K562 (cell line): ENCODE results near the gene NDUFA6. TPM values are rescaled to one million over a fixed set of nuclear protein-coding genes. Genes with fewer than 3 reads are reported as not detected.

Experiments used
- ATAC-seq: fragments of 200-7000 bp; cut with Tn5 transposase; 3 replicates; pipeline ENCODE4 v1.9.1; 2020; ENCODE audit warnings: moderate library complexity
- BruUV-seq: library from RNA; stranded (reverse); fragments of 400-500 nt; replicated peaks from 2 replicates; lab custom pipeline; 2021; lab: Mats Ljungman, UMichigan
- CTCF ChIA-PET: fragments of 300-600 bp; formaldehyde crosslinking; extraction: SDS; loops from one replicate; lab custom pipeline; 2021; ENCODE audit warnings: low intra/inter-chr PET ratio; lab: Yijun Ruan, JAX
- POLR2A ChIA-PET: fragments of 300-600, 350-650 bp; sonication (Branson Sonifier 250); formaldehyde crosslinking; extraction: SDS; loops from one replicate; lab custom pipeline; 2021; ENCODE audit warnings: antibody characterized with exemption, inconsistent platforms; lab: Yijun Ruan, JAX
- DNase-seq, 4 experiments: peaks; one replicate each; pipeline versions ENCODE4 v3.0.0 to v3.0.0-alpha.2; 2011 to 2018; ENCODE audit warnings: low spot score in 3 of 4, mixed read lengths in 3 of 4; ENCODE audit errors: extremely low read depth in 1 of 4
- FAIRE-seq: peaks from 2 replicates; lab custom pipeline; 2011; peaks lifted over from hg19 to GRCh38; lab: Jason Lieb, UNC
- H2AFZ ChIP-seq: 2 replicates; pipeline ENCODE4 v1.6.0; 2011; ENCODE audit warnings: low read depth, low read length, control low read depth, inconsistent platforms
- H3K27ac ChIP-seq: fragments of 200-600 bp; 3 replicates; pipeline ENCODE4 v1.8.0; 2011; ENCODE audit warnings: low read depth, mild to moderate bottlenecking, control low read depth, inconsistent platforms, low read length, moderate library complexity, mixed read lengths; ENCODE audit errors: extremely low read depth
- H3K27me3 ChIP-seq, 2 experiments: fragments of 300-600 bp in 1 of 2; 2 replicates in 1 of 2; 3 replicates in 1 of 2; pipeline versions ENCODE4 v1.6.0 to v1.8.0; 2011; ENCODE audit warnings: inconsistent platforms in 2 of 2, low read length in 2 of 2, mild to moderate bottlenecking in 1 of 2, mixed read lengths in 1 of 2, moderate library complexity in 1 of 2; ENCODE audit not compliant: control insufficient read depth in 2 of 2, insufficient read depth in 2 of 2
- H3K36me3 ChIP-seq: fragments of 300-600 bp; 3 replicates; pipeline ENCODE4 v1.8.0; 2011; ENCODE audit warnings: mild to moderate bottlenecking, low read length, inconsistent platforms; ENCODE audit not compliant: control insufficient read depth, insufficient read depth
- H3K4me1 ChIP-seq, 2 experiments: fragments of 200-600 bp in 1 of 2; replicated peaks in 1 of 2; 2 replicates in 1 of 2; 3 replicates in 1 of 2; pipeline versions ENCODE4 v1.5.1 to v1.8.0; 2011; ENCODE audit warnings: inconsistent platforms in 2 of 2, low read length in 2 of 2, mild to moderate bottlenecking in 1 of 2, mixed read lengths in 1 of 2, moderate library complexity in 1 of 2; ENCODE audit not compliant: control insufficient read depth in 2 of 2, insufficient read depth in 2 of 2
- H3K4me2 ChIP-seq: 2 replicates; pipeline ENCODE4 v1.6.1; 2011; ENCODE audit warnings: low read length, control low read depth, inconsistent platforms, mixed read lengths; ENCODE audit not compliant: insufficient read depth
- H3K4me3 ChIP-seq: fragments of 200-600 bp; sonication (generic), shearing (Covaris generic); 2 replicates; pipeline ENCODE4 v1.5.1; 2016; ENCODE audit warnings: control low read depth, inconsistent platforms
- H3K79me2 ChIP-seq: fragments of 200-600 bp; 3 replicates; pipeline ENCODE4 v1.8.0; 2011; ENCODE audit warnings: low read length, inconsistent platforms; ENCODE audit not compliant: control insufficient read depth, insufficient read depth
- H3K9ac ChIP-seq, 2 experiments: 2 replicates each; pipeline versions ENCODE4 v1.6.0 to v1.6.1; 2011; ENCODE audit warnings: low read depth in 2 of 2, low read length in 2 of 2, control low read depth in 1 of 2, inconsistent platforms in 1 of 2, mild to moderate bottlenecking in 1 of 2, mixed read lengths in 1 of 2; ENCODE audit not compliant: insufficient read depth in 1 of 2
- H3K9me1 ChIP-seq: one replicate; pipeline ENCODE4 v1.6.0; 2011; ENCODE audit warnings: inconsistent platforms, mild to moderate bottlenecking, low read length, moderate library complexity; ENCODE audit not compliant: control insufficient read depth, insufficient read depth
- H3K9me3 ChIP-seq: replicated peaks from 2 replicates; pipeline ENCODE4 v1.5.1; 2011; ENCODE audit warnings: low read depth, low read length, inconsistent platforms; ENCODE audit not compliant: control insufficient read depth, insufficient read depth
- H4K20me1 ChIP-seq: replicated peaks from 2 replicates; pipeline ENCODE4 v1.6.1; 2011; ENCODE audit warnings: low read length, inconsistent platforms, mixed read lengths; ENCODE audit not compliant: control insufficient read depth, insufficient read depth
- CBX2 ChIP-seq: fragments of 200-600 bp; sonication (generic); IDR thresholded peaks from one replicate; pipeline ENCODE4 v1.6.1; 2012; ENCODE audit warnings: mild to moderate bottlenecking, low read length, inconsistent platforms; ENCODE audit not compliant: insufficient read depth, poor library complexity, severe bottlenecking
- CEBPG ChIP-seq, 3 experiments: fragments of 200-800 bp in 1 of 3; sonication (Bioruptor generic) in 1 of 3; sonication (generic) in 1 of 3; formaldehyde crosslinking in 1 of 3; IDR thresholded peaks in 2 of 3; conservative IDR thresholded peaks in 1 of 3; 2 replicates each; pipeline versions ENCODE4 v1.6.1 to v1.8.0; 2016 to 2022; ENCODE audit warnings: missing compliant biosample characterization in 2 of 3, missing genetic modification characterization in 2 of 3, mild to moderate bottlenecking in 1 of 3, missing genetic modification reagents in 1 of 3
- HDAC6 ChIP-seq: IDR thresholded peaks from 2 replicates; pipeline ENCODE4 v1.6.1; 2012; ENCODE audit warnings: low read depth, mild to moderate bottlenecking, control low read depth, inconsistent platforms, low read length, moderate library complexity
- OTX1 ChIP-seq: fragments of 450-650 bp; formaldehyde crosslinking; IDR thresholded peaks from 2 replicates; pipeline ENCODE4 v1.4.0; 2022; ENCODE audit warnings: mild to moderate bottlenecking
- POLR3A ChIP-seq: IDR thresholded peaks from 2 replicates; pipeline ENCODE4 v1.6.1; 2011; ENCODE audit warnings: borderline replicate concordance, mild to moderate bottlenecking, moderate library complexity; ENCODE audit not compliant: insufficient read length, insufficient read depth; ENCODE audit errors: extremely low read depth
- SREBF1 ChIP-seq: fragments of 150-350 bp; IDR thresholded peaks from 2 replicates; pipeline ENCODE4 v1.6.1; 2014; ENCODE audit warnings: antibody characterized with exemption, low read depth, low read length, borderline replicate concordance
- WHSC1 ChIP-seq: IDR thresholded peaks from one replicate; pipeline ENCODE4 v1.6.1; 2012; ENCODE audit warnings: low read length, control low read depth, inconsistent platforms
- ZNF699 ChIP-seq: fragments of 250-450 bp; sonication (Bioruptor Pico); IDR thresholded peaks from 2 replicates; pipeline ENCODE4 v1.8.0; 2021; ENCODE audit warnings: mild to moderate bottlenecking, moderate library complexity; ENCODE audit not compliant: insufficient replicate concordance
- WGBS: fragments of 100-300 bp; shearing (Covaris generic); methylation state at CpG from one replicate; pipeline ENCODE4 v1.1.6; 2016; ENCODE audit warnings: low coverage, mixed read lengths; ENCODE audit not compliant: insufficient coverage; ENCODE audit errors: missing lambda C conversion rate; 5-methylcytosine and 5-hydroxymethylcytosine counted together
- in situ Hi-C: fragments of 300-500 bp; cut with MboI; formaldehyde crosslinking; loops from 4 replicates; pipeline ENCODE4 v1.15.0; 2018; ENCODE audit warnings: inconsistent platforms, mixed read lengths
- intact Hi-C: fragments of 100-400 bp; cut with micrococcal nuclease; formaldehyde crosslinking; loops from 2 replicates; pipeline ENCODE4 v1.14.2; 2022
- polyA plus RNA-seq, 8 experiments: library from polyadenylated mRNA; depleted of rRNA in 4 of 8; stranded (reverse) in 5 of 8; unstranded in 3 of 8; fragments of >200 nt; fragmentation: Nextera tagmentation in 2 of 8; fragmentation: Illumina TruSeq in 1 of 8; extraction: Ambion mirVana in 2 of 8; extraction: Trizol in 1 of 8; gene quantifications; 2 replicates each; pipeline versions ENCODE4 v1.2.1 to v1.2.3, GENCODE V29; 2011 to 2014; ENCODE audit warnings: inconsistent platforms in 1 of 8, missing spikeins in 1 of 8
- total RNA-seq, 7 experiments: library from RNA; depleted of rRNA in 6 of 7; stranded (reverse); fragments of >200 nt in 6 of 7; fragmentation: Illumina TruSeq in 2 of 7; extraction: Trizol in 2 of 7; gene quantifications; 2 replicates each; pipeline versions ENCODE4 v1.2.1 to v1.2.3, GENCODE V29; 2011 to 2021; ENCODE audit warnings: low replicate concordance in 1 of 7
- TF ChIP-seq, protein P1 (sequence below): fragments of 450-650 bp; IDR thresholded peaks from 2 replicates; pipeline ENCODE4 v1.7.0; 2016; ENCODE audit warnings: borderline replicate concordance
- TF ChIP-seq, protein P2 (sequence below): fragments of 250-450 bp; sonication (Bioruptor Pico); IDR thresholded peaks from 2 replicates; pipeline ENCODE4 v1.5.0; 2020; ENCODE audit warnings: mild to moderate bottlenecking
- TF ChIP-seq, protein P3 (sequence below): fragments of 150-350 bp; conservative IDR thresholded peaks from 2 replicates; pipeline ENCODE4 v1.6.1; 2014; ENCODE audit warnings: low read length

Gene NDUFA6
- total and polyA plus RNA-seq, 9 of the 15 experiments (the other 6 are each of a cell fraction or from before 2014, with no cell fraction given): 90.0 to 474 (median 128) TPM

DNA sequence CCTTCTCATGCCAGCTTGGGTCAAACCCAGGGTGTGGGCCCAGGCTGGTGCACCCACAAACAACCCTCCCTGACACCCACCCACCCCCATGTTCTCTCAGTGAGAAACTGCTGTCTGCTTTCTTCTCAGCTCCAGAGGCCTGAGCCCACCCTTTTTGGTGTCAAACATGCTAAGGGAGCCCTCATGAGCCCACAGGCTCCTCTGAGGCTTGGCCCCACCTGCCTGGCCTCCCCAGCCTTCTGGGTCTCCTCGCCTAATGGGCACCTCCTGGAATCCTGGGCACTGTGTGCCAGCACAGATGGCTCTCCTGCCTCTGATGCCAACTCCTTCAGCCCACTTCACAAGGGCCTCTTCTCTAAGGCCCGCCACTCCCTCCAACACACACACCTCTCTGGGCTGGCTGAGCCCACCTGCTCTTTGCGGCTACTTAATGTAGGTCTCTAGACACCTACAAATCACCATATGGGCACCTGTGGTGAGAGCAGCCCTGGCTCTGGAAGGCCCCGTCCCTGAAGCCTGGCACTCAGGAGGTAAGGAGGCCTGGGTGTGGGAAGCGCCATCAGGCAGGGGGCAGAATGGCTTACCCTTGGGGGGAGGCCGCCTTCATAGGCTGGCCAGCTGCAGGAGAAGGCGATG, 24.3 kb downstream of the NDUFA6 start (continued):
- no peak for TF ChIP-seq SREBF1
- TF ChIP-seq CBX2: no peak
- no peak for TF ChIP-seq OTX1 (CRISPR knock-in tag)

DNA sequence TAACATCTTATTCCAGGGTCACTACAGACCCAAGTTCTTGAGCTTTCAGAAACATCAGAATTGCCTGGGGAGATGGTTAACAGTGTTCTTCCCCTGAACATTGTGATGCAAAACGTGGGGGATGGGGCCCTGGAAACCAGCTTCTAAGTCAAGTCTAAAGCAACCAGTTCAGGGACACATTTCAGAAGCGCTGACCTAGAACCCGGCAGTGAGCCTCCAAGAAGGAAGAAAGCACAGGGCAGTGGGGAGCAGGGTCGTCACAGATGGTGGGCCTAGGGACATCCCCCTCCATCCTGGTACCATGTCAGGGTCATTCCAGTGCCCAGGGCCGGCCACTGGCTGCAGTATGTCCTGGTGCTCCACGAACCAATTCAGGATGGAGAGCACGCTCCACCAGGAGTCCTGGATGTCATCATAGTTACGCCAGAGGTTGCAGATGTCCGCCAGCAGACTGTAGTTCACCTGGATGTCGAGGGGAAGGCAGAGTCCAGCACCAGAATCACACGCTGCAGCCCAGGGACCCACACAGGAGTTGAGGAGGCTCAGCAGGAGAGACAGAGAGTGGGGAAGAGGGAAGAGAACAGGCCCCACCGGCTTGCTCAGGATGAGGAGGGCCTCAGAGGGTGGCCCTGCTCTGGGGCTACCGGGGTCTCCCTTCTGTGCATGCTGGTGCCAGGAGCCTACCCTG, 25.0 kb downstream of the NDUFA6 start:
- WGBS: 83% methylated on average over 12 of the region's 13 CpGs
- Histone ChIP-seq H3K79me2 (peaks cover 19% of the 10 kb centered on the region), H3K4me1 (peaks cover 15 to 18% of the 10 kb centered on the region in 2 experiments; a peak in 4 of 5 replicates), H3K27me3 (no peaks in the 10 kb centered on the region), H3K9ac (no peak overlapping the region), H3K9me1 (peaks cover 2% of the 10 kb centered on the region), H3K4me2 (no peak overlapping the region), H3K9me3 (no peaks in the 10 kb centered on the region; the same call in 1 of the 2 replicates), H2AFZ (no peak overlapping the region), H4K20me1 (no peaks in the 10 kb centered on the region), H3K4me3 (no peak overlapping the region), H3K36me3 (peaks cover 52% of the 10 kb centered on the region; the same call in 2 of the 3 replicates), H3K27ac (no peak overlapping the region)
- FAIRE-seq (no peak), ATAC-seq (no peak), DNase-seq (no peak)
- intact Hi-C loops (no loop called here), in situ Hi-C loops (no loop called here)
- ChIA-PET POLR2A (interaction anchor here (0.6 kb wide), 1 partner anchor 178 kb away, joined by 3 read pairs; no protein-coding TSS in a partner anchor), CTCF (no interaction called here)
- no TSS peak for BruUV-seq
- TF ChIP-seq SREBF1 (no peak), HDAC6 (no peak), ZNF699 (no peak), POLR3A (no peak), WHSC1 (no peak), CEBPG (CRISPR knock-in tag; IDR thresholded peaks at IDR 0.05) (no peak), CEBPG (tag; conservative IDR thresholded peaks at IDR 0.05 in 1 of 2, IDR thresholded peaks at IDR 0.05 in 1 of 2) (no peak)
- TF ChIP-seq, protein P1, sequence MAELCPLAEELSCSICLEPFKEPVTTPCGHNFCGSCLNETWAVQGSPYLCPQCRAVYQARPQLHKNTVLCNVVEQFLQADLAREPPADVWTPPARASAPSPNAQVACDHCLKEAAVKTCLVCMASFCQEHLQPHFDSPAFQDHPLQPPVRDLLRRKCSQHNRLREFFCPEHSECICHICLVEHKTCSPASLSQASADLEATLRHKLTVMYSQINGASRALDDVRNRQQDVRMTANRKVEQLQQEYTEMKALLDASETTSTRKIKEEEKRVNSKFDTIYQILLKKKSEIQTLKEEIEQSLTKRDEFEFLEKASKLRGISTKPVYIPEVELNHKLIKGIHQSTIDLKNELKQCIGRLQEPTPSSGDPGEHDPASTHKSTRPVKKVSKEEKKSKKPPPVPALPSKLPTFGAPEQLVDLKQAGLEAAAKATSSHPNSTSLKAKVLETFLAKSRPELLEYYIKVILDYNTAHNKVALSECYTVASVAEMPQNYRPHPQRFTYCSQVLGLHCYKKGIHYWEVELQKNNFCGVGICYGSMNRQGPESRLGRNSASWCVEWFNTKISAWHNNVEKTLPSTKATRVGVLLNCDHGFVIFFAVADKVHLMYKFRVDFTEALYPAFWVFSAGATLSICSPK: no peak
- TF ChIP-seq, protein P2, sequence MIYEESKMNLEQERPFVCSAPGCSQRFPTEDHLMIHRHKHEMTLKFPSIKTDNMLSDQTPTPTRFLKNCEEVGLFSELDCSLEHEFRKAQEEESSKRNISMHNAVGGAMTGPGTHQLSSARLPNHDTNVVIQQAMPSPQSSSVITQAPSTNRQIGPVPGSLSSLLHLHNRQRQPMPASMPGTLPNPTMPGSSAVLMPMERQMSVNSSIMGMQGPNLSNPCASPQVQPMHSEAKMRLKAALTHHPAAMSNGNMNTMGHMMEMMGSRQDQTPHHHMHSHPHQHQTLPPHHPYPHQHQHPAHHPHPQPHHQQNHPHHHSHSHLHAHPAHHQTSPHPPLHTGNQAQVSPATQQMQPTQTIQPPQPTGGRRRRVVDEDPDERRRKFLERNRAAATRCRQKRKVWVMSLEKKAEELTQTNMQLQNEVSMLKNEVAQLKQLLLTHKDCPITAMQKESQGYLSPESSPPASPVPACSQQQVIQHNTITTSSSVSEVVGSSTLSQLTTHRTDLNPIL: no peak
- TF ChIP-seq, protein P3, sequence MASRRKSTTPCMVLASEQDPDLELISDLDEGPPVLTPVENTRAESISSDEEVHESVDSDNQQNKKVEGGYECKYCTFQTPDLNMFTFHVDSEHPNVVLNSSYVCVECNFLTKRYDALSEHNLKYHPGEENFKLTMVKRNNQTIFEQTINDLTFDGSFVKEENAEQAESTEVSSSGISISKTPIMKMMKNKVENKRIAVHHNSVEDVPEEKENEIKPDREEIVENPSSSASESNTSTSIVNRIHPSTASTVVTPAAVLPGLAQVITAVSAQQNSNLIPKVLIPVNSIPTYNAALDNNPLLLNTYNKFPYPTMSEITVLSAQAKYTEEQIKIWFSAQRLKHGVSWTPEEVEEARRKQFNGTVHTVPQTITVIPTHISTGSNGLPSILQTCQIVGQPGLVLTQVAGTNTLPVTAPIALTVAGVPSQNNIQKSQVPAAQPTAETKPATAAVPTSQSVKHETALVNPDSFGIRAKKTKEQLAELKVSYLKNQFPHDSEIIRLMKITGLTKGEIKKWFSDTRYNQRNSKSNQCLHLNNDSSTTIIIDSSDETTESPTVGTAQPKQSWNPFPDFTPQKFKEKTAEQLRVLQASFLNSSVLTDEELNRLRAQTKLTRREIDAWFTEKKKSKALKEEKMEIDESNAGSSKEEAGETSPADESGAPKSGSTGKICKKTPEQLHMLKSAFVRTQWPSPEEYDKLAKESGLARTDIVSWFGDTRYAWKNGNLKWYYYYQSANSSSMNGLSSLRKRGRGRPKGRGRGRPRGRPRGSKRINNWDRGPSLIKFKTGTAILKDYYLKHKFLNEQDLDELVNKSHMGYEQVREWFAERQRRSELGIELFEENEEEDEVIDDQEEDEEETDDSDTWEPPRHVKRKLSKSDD: no peak
